H1 (cell line): ENCODE measurements around the gene PXDC1. TPM values are rescaled to one million over a fixed set of nuclear protein-coding genes. Genes with fewer than 3 reads are reported as not detected.

Experiments used
- CTCF ChIA-PET: fragments of 300-600 bp; sonication (Branson Sonifier 250); formaldehyde crosslinking; loops from one replicate; lab custom pipeline; 2021; ENCODE audit not compliant: partially characterized antibody; lab: Charles Lee
- POLR2A ChIA-PET: fragments of 300-600 bp; sonication (Branson Sonifier 250); formaldehyde crosslinking; loops from one replicate; lab custom pipeline; 2021; ENCODE audit warnings: inconsistent platforms; ENCODE audit not compliant: partially characterized antibody; lab: Charles Lee
- DNase-seq, 2 experiments: peaks; one replicate each; pipeline versions ENCODE4 v3.0.0 to v3.0.0-alpha.2; 2010 to 2022; ENCODE audit warnings: low spot score in 2 of 2, low read depth in 1 of 2, mixed read lengths in 1 of 2
- FAIRE-seq: peaks from 2 replicates; lab custom pipeline; 2011; peaks lifted over from hg19 to GRCh38; lab: Jason Lieb, UNC
- H2AFZ ChIP-seq: 2 replicates; pipeline ENCODE4 v1.8.1; 2012; ENCODE audit warnings: low read length, inconsistent platforms
- H2AK5ac ChIP-seq: 2 replicates; pipeline ENCODE4 v1.6.1; 2013; ENCODE audit warnings: low read depth, low read length
- H2BK120ac ChIP-seq: replicated peaks from 2 replicates; pipeline ENCODE3; 2013; ENCODE audit warnings: low read depth, low read length, inconsistent platforms
- H2BK12ac ChIP-seq: 2 replicates; pipeline ENCODE4 v1.6.1; 2013; ENCODE audit warnings: low read depth, low read length
- H2BK15ac ChIP-seq: 2 replicates; pipeline ENCODE4 v1.6.1; 2013; ENCODE audit warnings: low read length
- H2BK20ac ChIP-seq: 2 replicates; pipeline ENCODE4 v1.6.1; 2013; ENCODE audit warnings: low read length
- H2BK5ac ChIP-seq: 2 replicates; pipeline ENCODE4 v1.6.1; 2013; ENCODE audit warnings: low read depth, low read length
- H3K14ac ChIP-seq: 2 replicates; pipeline ENCODE4 v1.6.1; 2013; ENCODE audit warnings: inconsistent platforms; ENCODE audit not compliant: insufficient read length
- H3K18ac ChIP-seq: 2 replicates; pipeline ENCODE4 v1.6.1; 2013; ENCODE audit warnings: low read length; ENCODE audit errors: extremely low read depth
- H3K23ac ChIP-seq: 2 replicates; pipeline ENCODE4 v1.6.1; 2013; ENCODE audit warnings: inconsistent platforms; ENCODE audit not compliant: insufficient read length
- H3K23me2 ChIP-seq: 2 replicates; pipeline ENCODE4 v1.6.1; 2013; ENCODE audit warnings: low read depth, low read length
- H3K27ac ChIP-seq: 2 replicates; pipeline ENCODE4 v1.6.1; 2011; ENCODE audit warnings: low read depth, low read length, inconsistent platforms
- H3K27me3 ChIP-seq, 4 experiments: replicated peaks in 1 of 4; 1 replicate in 1 of 4; 2 replicates in 3 of 4; pipeline versions ENCODE4 v1.6.1 to v1.8.1; 2011 to 2013; ENCODE audit warnings: low read length in 3 of 4, mild to moderate bottlenecking in 3 of 4, inconsistent platforms in 2 of 4, mixed read lengths in 2 of 4, moderate library complexity in 1 of 4; ENCODE audit not compliant: control insufficient read depth in 3 of 4, insufficient read depth in 3 of 4; ENCODE audit errors: extremely low read depth in 1 of 4
- H3K36me3 ChIP-seq, 4 experiments: 2 replicates each; pipeline versions ENCODE4 v1.6.1 to v1.8.1; 2011 to 2013; ENCODE audit warnings: mild to moderate bottlenecking in 4 of 4, low read length in 3 of 4, moderate library complexity in 2 of 4, control low read depth in 1 of 4, inconsistent platforms in 1 of 4; ENCODE audit not compliant: insufficient read depth in 4 of 4, control insufficient read depth in 2 of 4
- H3K4ac ChIP-seq: replicated peaks from 2 replicates; pipeline ENCODE3; 2013; ENCODE audit warnings: low read length, low read depth, mixed read lengths, inconsistent platforms; ENCODE audit not compliant: insufficient read length
- H3K4me1 ChIP-seq, 4 experiments: replicated peaks in 1 of 4; 1 replicate in 1 of 4; 2 replicates in 3 of 4; pipeline versions ENCODE4 v1.6.1 to v1.8.1; 2011 to 2013; ENCODE audit warnings: low read length in 3 of 4, inconsistent platforms in 2 of 4, mixed read lengths in 1 of 4; ENCODE audit not compliant: insufficient read depth in 4 of 4, control insufficient read depth in 3 of 4
- H3K4me2 ChIP-seq, 2 experiments: 2 replicates each; pipeline versions ENCODE4 v1.6.1 to v1.8.1; 2011 to 2013; ENCODE audit warnings: low read depth in 2 of 2, low read length in 2 of 2, control low read depth in 1 of 2, inconsistent platforms in 1 of 2, mild to moderate bottlenecking in 1 of 2; ENCODE audit not compliant: insufficient read depth in 1 of 2
- H3K4me3 ChIP-seq, 4 experiments: fragments of 200-600, 300-600 bp in 1 of 4; sonication (generic), shearing (Covaris generic), sonication (Bioruptor Twin) in 1 of 4; 2 replicates each; pipeline versions ENCODE4 v1.5.1 to v1.8.1; 2011 to 2016; ENCODE audit warnings: low read length in 4 of 4, low read depth in 3 of 4, control low read depth in 2 of 4, inconsistent platforms in 2 of 4, mild to moderate bottlenecking in 2 of 4, mixed read lengths in 1 of 4, moderate library complexity in 1 of 4; ENCODE audit not compliant: insufficient read depth in 2 of 4; ENCODE audit errors: extremely low read depth in 1 of 4
- H3K56ac ChIP-seq: replicated peaks from 2 replicates; pipeline ENCODE3; 2013; ENCODE audit warnings: low read depth, mild to moderate bottlenecking, mixed read lengths, low read length, inconsistent platforms; ENCODE audit not compliant: insufficient read length
- H3K79me1 ChIP-seq: 2 replicates; pipeline ENCODE4 v1.6.1; 2013; ENCODE audit warnings: low read depth, low read length, control low read depth
- H3K79me2 ChIP-seq, 2 experiments: 2 replicates each; pipeline versions ENCODE4 v1.6.1 to v1.8.1; 2012 to 2013; ENCODE audit warnings: low read length in 2 of 2, mild to moderate bottlenecking in 2 of 2, inconsistent platforms in 1 of 2; ENCODE audit not compliant: insufficient read depth in 2 of 2, control insufficient read depth in 1 of 2
- H3K9ac ChIP-seq, 4 experiments: replicated peaks in 1 of 4; 1 replicate in 1 of 4; 2 replicates in 3 of 4; pipeline versions ENCODE4 v1.6.1 to v1.8.1; 2011 to 2013; ENCODE audit warnings: low read depth in 3 of 4, low read length in 3 of 4, control low read depth in 2 of 4, mild to moderate bottlenecking in 2 of 4, moderate library complexity in 2 of 4, inconsistent platforms in 1 of 4; ENCODE audit errors: extremely low read depth in 1 of 4
- H3K9me3 ChIP-seq, 2 experiments: 2 replicates each; pipeline versions ENCODE4 v1.6.1 to v1.8.1; 2012 to 2013; ENCODE audit warnings: mild to moderate bottlenecking in 2 of 2, moderate library complexity in 2 of 2, control low read depth in 1 of 2, inconsistent platforms in 1 of 2, low read depth in 1 of 2, low read length in 1 of 2, mixed read lengths in 1 of 2; ENCODE audit not compliant: insufficient read depth in 2 of 2
- H4K20me1 ChIP-seq, 2 experiments: replicated peaks in 1 of 2; 2 replicates each; pipeline versions ENCODE3 to v1.8.1; 2011 to 2013; ENCODE audit warnings: inconsistent platforms in 2 of 2, low read length in 2 of 2, mild to moderate bottlenecking in 1 of 2; ENCODE audit not compliant: insufficient read depth in 2 of 2, control insufficient read depth in 1 of 2
- H4K5ac ChIP-seq: 2 replicates; pipeline ENCODE4 v1.6.1; 2013; ENCODE audit warnings: low read length, low read depth, mixed read lengths, inconsistent platforms; ENCODE audit not compliant: insufficient read length
- H4K8ac ChIP-seq: 2 replicates; pipeline ENCODE4 v1.8.0; 2013; ENCODE audit warnings: mild to moderate bottlenecking, moderate library complexity, low read length, inconsistent platforms; ENCODE audit not compliant: insufficient read depth; ENCODE audit errors: extremely low read depth
- H4K91ac ChIP-seq: replicated peaks from 2 replicates; pipeline ENCODE3; 2013; ENCODE audit warnings: low read length, mixed read lengths, inconsistent platforms; ENCODE audit not compliant: insufficient read length
- POLR2AphosphoS5 ChIP-seq: IDR thresholded peaks from 2 replicates; pipeline ENCODE4 v1.6.1; 2011; ENCODE audit warnings: low read depth, low read length
- SRF ChIP-seq: IDR thresholded peaks from 2 replicates; pipeline ENCODE4 v1.6.1; 2011; ENCODE audit warnings: mild to moderate bottlenecking, low read depth, low read length, moderate library complexity
- SUZ12 ChIP-seq: fragments of 200-600 bp; sonication (generic); IDR thresholded peaks from 2 replicates; pipeline ENCODE4 v1.6.1; 2012; ENCODE audit warnings: mild to moderate bottlenecking, inconsistent platforms, low read length, moderate library complexity, mixed read lengths
- WGBS, 2 experiments: shearing (Covaris generic) in 1 of 2; methylation state at CpG; one replicate each; pipeline versions ENCODE4 v1.1.6 to v1.1.7; 2013 to 2015; ENCODE audit warnings: low lambda C conversion rate in 2 of 2, mixed read lengths in 2 of 2, inconsistent platforms in 1 of 2, low coverage in 1 of 2, missing lambda C conversion rate in 1 of 2; ENCODE audit not compliant: insufficient replicate concordance in 2 of 2, insufficient coverage in 1 of 2, insufficient read length in 1 of 2; ENCODE audit errors: extremely low coverage in 1 of 2, missing lambda C conversion rate in 1 of 2; 5-methylcytosine and 5-hydroxymethylcytosine counted together
- polyA plus RNA-seq, 7 experiments: library from polyadenylated mRNA; depleted of rRNA in 3 of 7; stranded (reverse) in 5 of 7; unstranded in 2 of 7; fragments of >200 nt in 5 of 7; fragments of 200-250 nt in 2 of 7; gene quantifications; 1 replicate in 5 of 7; 2 replicates in 1 of 7; 4 replicates in 1 of 7; pipeline versions ENCODE4 v1.2.1 to v1.2.3, GENCODE V29; 2011 to 2013; ENCODE audit warnings: missing spikeins in 2 of 7, mixed read lengths in 2 of 7
- total RNA-seq: library from RNA; stranded (reverse); fragmentation: NEBNext Ultra II Directional; extraction: Animal tissue kit (Norgen Biotek cat#: 25700); gene quantifications from 2 replicates; pipeline ENCODE4 v1.2.1, GENCODE V29; 2021

Gene PXDC1
- total and polyA plus RNA-seq, 2 of the 8 experiments (the other 6 are each of a cell fraction or from before 2014, with no cell fraction given): 1.7 to 2.0 TPM

DNA sequence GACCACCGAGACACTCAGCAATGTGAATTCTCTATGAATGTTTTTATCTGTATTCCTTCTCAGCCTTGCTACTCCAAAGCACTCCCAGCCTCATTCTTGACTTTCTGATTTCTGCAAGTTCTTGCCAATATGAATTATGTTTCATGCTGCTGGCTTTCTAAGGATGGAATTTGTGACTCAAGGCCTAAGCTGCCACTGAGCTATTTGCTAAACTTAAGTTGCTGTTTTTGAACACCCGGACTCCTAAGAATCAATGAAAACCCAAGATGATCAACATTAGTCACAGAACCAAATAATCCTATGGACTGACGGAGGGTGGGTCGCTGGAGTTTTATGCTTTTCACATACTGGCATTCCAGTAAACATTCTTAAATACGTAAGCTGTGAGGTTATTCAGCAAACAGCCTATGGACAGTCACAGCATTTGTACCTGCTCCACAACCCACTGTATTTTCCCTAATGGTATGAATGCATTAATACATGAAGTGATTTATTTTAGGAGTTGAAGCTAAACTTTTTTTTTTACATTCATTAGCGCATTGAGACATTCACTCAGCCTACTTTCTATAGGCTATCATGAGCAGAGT is 8.2 kb upstream of the PXDC1 start:
- Histone ChIP-seq H4K5ac (no peak overlapping the region), H3K4me2 (no peak overlapping the region), H3K23me2 (no peaks in the 10 kb centered on the region; the same call in 1 of the 2 replicates), H3K4me3 (no peak overlapping the region), H3K56ac (no peak overlapping the region), H2BK15ac (no peak overlapping the region), H4K8ac (no peak overlapping the region), H2AK5ac (no peak overlapping the region), H2BK5ac (no peak overlapping the region), H2AFZ (no peak overlapping the region), H3K27ac (no peak overlapping the region), H4K20me1 (no peaks in the 10 kb centered on the region), H2BK20ac (no peak overlapping the region), H2BK120ac (no peak overlapping the region), H3K9me3 (no peaks in the 10 kb centered on the region), H3K79me1 (no peaks in the 10 kb centered on the region), H3K23ac (no peak overlapping the region), H3K27me3 (no peaks in the 10 kb centered on the region; a peak in 2 of 7 replicates), H3K4me1 (peaks cover 3 to 16% (median 7%) of the 10 kb centered on the region in 4 experiments; a peak in 6 of 7 replicates), H3K4ac (no peak overlapping the region), H3K79me2 (no peaks in the 10 kb centered on the region), H2BK12ac (no peak overlapping the region), H3K18ac (no peak overlapping the region), H3K14ac (no peak overlapping the region), H4K91ac (no peak overlapping the region), H3K36me3 (no peaks in the 10 kb centered on the region), H3K9ac (no peak overlapping the region)
- TF ChIP-seq SUZ12 (no peak), POLR2AphosphoS5 (no peak), SRF (no peak)
- 85% methylated on average over 6 of the region's 6 CpGs; no CpG with 5 or more reads in 1 of the 2 experiments for WGBS, 2 experiments
- POLR2A ChIA-PET: no interaction called here
- CTCF ChIA-PET: interaction anchor here (0.5 to 2.7 kb wide), 6 partner anchors 12 to 673 kb away, joined by 3 to 11 read pairs (median 3); partner anchors contain the start of gene FAM50B
- DNase-seq (no peak), FAIRE-seq (no peak)
